ENCODE measurements around the gene PRRC2B. TPM values are rescaled to one million over a fixed set of nuclear protein-coding genes. Genes with fewer than 3 reads are reported as not detected.

PRRC2B gene
- total and polyA plus RNA-seq, 2 of the 13 experiments (the other 11 are each of a cell fraction or from before 2014, with no cell fraction given), result 20.8 to 37.4 TPM

DNA sequence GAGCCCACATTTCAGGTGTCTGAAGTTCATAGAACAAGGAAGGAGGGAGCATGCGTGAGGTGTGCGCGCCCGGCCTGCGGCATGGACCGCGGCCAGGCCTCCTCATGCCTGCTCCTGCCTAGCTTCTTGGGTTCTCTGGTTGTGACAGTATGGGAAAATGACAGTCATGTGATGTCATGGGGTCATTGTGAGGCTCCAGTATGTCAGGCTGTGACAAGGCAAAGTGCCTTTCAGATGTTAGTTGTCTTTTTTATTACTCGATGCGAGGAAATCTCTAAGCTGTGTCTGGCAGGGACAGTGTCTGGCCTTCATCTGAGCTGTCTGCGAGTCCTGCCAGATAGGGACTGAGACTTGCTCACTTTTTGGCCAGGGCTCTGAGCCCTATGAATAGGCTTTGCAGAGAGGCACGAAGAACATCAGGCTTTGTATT lies 123.9 kb downstream of the PRRC2B start:
- Histone ChIP-seq H2AFZ (ENCODE audit: low read length) (no peak overlapping the region), H3K4me1 (ENCODE audit: insufficient read depth, low read length) (no peaks in the 10 kb centered on the region), H3K4me2 (ENCODE audit: low read depth, low read length) (no peak overlapping the region), H3K27me3 (ENCODE audit: control insufficient read depth in 1 of 2, insufficient read depth in 2 of 2, low read length in 2 of 2) (no peaks in the 10 kb centered on the region), H3K79me2 (ENCODE audit: insufficient read depth, low read length) (no peaks in the 10 kb centered on the region), H3K36me3 (replicated peaks in 1 of 2; ENCODE audit: control insufficient read depth in 1 of 2, insufficient read depth in 2 of 2, low read length in 2 of 2) (peaks cover 24 to 61% of the 10 kb centered on the region in 2 experiments), H3K9ac (ENCODE audit: insufficient read depth, low read depth, low read length) (no peak overlapping the region), H3K9me3 (ENCODE audit: low read length) (no peaks in the 10 kb centered on the region), H3K27ac (ENCODE audit: extremely low read length, insufficient read depth, low read length) (no peak overlapping the region), H3K4me3 (replicated peaks in 1 of 3; ENCODE audit: insufficient read depth in 1 of 3, low read depth in 2 of 3, low read length in 3 of 3) (no peak overlapping the region), H4K20me1 (ENCODE audit: insufficient read depth, low read length) (no peaks in the 10 kb centered on the region)
- FAIRE-seq, result no peak
- WGBS (ENCODE audit: low lambda C conversion rate), result 94% methylated on average over 11 of the region's 11 CpGs
- in situ Hi-C loops (cut with HindIII; ENCODE audit: extremely low pct_ligation_motif_present, low pct_unique_long_range_greater_than_20kb) (no loop called here), intact Hi-C loops (cut with micrococcal nuclease; ENCODE audit: unreplicated experiment) (no loop called here)
- no TSS peak for BruUV-seq (replicated peaks)
- ATAC-seq, result no peak
- POLR2A ChIA-PET, result no interaction called here
- CTCF ChIA-PET (ENCODE audit: low intra/inter-chr PET ratio, low total read pairs), result no interaction called here
- DNase-seq (ENCODE audit: low spot score), result no peak
- TF ChIP-seq HNF4G (IDR thresholded peaks at IDR 0.05; ENCODE audit: borderline replicate concordance, low read depth, low read length) (no peak), HNF4G (CRISPR knock-in tag; IDR thresholded peaks at IDR 0.05; ENCODE audit: borderline replicate concordance, low read depth) (no peak), GABPA (IDR thresholded peaks at IDR 0.05; ENCODE audit: low read depth, low read length) (no peak), GABPA (CRISPR knock-in tag; IDR thresholded peaks at IDR 0.05; ENCODE audit: low read depth) (no peak), ZNF235 (CRISPR knock-in tag; IDR thresholded peaks at IDR 0.05; ENCODE audit: borderline replicate concordance) (no peak), DNMT3B (CRISPR knock-in tag; conservative IDR thresholded peaks at IDR 0.05) (no peak), ZNF570 (CRISPR knock-in tag; IDR thresholded peaks at IDR 0.05; ENCODE audit: borderline replicate concordance) (no peak), ZNF546 (CRISPR knock-in tag; conservative IDR thresholded peaks at IDR 0.05) (no peak), ZNF274 (CRISPR knock-in tag; IDR thresholded peaks at IDR 0.05) (no peak), MZF1 (CRISPR knock-in tag; IDR thresholded peaks at IDR 0.05; ENCODE audit: borderline replicate concordance) (no peak), ZNF614 (CRISPR knock-in tag; IDR thresholded peaks at IDR 0.05; ENCODE audit: borderline replicate concordance) (no peak)
- TF ChIP-seq, protein P1, sequence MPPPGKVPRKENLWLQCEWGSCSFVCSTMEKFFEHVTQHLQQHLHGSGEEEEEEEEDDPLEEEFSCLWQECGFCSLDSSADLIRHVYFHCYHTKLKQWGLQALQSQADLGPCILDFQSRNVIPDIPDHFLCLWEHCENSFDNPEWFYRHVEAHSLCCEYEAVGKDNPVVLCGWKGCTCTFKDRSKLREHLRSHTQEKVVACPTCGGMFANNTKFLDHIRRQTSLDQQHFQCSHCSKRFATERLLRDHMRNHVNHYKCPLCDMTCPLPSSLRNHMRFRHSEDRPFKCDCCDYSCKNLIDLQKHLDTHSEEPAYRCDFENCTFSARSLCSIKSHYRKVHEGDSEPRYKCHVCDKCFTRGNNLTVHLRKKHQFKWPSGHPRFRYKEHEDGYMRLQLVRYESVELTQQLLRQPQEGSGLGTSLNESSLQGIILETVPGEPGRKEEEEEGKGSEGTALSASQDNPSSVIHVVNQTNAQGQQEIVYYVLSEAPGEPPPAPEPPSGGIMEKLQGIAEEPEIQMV (CRISPR knock-in tag; IDR thresholded peaks at IDR 0.05; ENCODE audit: low read depth), result no peak
- TF ChIP-seq, protein P2, sequence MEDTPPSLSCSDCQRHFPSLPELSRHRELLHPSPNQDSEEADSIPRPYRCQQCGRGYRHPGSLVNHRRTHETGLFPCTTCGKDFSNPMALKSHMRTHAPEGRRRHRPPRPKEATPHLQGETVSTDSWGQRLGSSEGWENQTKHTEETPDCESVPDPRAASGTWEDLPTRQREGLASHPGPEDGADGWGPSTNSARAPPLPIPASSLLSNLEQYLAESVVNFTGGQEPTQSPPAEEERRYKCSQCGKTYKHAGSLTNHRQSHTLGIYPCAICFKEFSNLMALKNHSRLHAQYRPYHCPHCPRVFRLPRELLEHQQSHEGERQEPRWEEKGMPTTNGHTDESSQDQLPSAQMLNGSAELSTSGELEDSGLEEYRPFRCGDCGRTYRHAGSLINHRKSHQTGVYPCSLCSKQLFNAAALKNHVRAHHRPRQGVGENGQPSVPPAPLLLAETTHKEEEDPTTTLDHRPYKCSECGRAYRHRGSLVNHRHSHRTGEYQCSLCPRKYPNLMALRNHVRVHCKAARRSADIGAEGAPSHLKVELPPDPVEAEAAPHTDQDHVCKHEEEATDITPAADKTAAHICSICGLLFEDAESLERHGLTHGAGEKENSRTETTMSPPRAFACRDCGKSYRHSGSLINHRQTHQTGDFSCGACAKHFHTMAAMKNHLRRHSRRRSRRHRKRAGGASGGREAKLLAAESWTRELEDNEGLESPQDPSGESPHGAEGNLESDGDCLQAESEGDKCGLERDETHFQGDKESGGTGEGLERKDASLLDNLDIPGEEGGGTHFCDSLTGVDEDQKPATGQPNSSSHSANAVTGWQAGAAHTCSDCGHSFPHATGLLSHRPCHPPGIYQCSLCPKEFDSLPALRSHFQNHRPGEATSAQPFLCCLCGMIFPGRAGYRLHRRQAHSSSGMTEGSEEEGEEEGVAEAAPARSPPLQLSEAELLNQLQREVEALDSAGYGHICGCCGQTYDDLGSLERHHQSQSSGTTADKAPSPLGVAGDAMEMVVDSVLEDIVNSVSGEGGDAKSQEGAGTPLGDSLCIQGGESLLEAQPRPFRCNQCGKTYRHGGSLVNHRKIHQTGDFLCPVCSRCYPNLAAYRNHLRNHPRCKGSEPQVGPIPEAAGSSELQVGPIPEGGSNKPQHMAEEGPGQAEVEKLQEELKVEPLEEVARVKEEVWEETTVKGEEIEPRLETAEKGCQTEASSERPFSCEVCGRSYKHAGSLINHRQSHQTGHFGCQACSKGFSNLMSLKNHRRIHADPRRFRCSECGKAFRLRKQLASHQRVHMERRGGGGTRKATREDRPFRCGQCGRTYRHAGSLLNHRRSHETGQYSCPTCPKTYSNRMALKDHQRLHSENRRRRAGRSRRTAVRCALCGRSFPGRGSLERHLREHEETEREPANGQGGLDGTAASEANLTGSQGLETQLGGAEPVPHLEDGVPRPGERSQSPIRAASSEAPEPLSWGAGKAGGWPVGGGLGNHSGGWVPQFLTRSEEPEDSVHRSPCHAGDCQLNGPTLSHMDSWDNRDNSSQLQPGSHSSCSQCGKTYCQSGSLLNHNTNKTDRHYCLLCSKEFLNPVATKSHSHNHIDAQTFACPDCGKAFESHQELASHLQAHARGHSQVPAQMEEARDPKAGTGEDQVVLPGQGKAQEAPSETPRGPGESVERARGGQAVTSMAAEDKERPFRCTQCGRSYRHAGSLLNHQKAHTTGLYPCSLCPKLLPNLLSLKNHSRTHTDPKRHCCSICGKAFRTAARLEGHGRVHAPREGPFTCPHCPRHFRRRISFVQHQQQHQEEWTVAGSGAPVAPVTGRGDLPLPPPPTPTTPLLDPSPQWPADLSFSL (CRISPR knock-in tag; IDR thresholded peaks at IDR 0.05), result no peak
- TF ChIP-seq, protein P3, sequence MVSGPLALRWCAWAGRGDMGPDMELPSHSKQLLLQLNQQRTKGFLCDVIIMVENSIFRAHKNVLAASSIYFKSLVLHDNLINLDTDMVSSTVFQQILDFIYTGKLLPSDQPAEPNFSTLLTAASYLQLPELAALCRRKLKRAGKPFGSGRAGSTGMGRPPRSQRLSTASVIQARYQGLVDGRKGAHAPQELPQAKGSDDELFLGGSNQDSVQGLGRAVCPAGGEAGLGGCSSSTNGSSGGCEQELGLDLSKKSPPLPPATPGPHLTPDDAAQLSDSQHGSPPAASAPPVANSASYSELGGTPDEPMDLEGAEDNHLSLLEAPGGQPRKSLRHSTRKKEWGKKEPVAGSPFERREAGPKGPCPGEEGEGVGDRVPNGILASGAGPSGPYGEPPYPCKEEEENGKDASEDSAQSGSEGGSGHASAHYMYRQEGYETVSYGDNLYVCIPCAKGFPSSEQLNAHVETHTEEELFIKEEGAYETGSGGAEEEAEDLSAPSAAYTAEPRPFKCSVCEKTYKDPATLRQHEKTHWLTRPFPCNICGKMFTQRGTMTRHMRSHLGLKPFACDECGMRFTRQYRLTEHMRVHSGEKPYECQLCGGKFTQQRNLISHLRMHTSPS (CRISPR knock-in tag; IDR thresholded peaks at IDR 0.05; ENCODE audit: low read depth), result no peak
- TF ChIP-seq, protein P4, sequence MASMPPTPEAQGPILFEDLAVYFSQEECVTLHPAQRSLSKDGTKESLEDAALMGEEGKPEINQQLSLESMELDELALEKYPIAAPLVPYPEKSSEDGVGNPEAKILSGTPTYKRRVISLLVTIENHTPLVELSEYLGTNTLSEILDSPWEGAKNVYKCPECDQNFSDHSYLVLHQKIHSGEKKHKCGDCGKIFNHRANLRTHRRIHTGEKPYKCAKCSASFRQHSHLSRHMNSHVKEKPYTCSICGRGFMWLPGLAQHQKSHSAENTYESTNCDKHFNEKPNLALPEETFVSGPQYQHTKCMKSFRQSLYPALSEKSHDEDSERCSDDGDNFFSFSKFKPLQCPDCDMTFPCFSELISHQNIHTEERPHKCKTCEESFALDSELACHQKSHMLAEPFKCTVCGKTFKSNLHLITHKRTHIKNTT (CRISPR knock-in tag; IDR thresholded peaks at IDR 0.05), result no peak
